D721Med (cell line): Measurements from ENCODE around the gene PAPOLG.

Experiments
- DNase-seq: peaks from one replicate; pipeline ENCODE4 v3.0.0; 2011; ENCODE audit warnings: low spot score; ENCODE audit not compliant: insufficient read length
- FAIRE-seq: peaks from 2 replicates; lab custom pipeline; 2011; peaks lifted over from hg19 to GRCh38; lab: Jason Lieb, UNC
- CTCF ChIP-seq: IDR thresholded peaks from 2 replicates; pipeline ENCODE4 v1.5.1; 2012; ENCODE audit warnings: mild to moderate bottlenecking, control low read depth; ENCODE audit not compliant: insufficient read depth; ENCODE audit errors: missing control alignments

PAPOLG gene

GRCh38 chr2:60832621-60833020, 76.6 kb downstream of the PAPOLG start:
- no peak for DNase-seq
- TF ChIP-seq CTCF: no peak
- no peak for FAIRE-seq

- TF ChIP-seq CTCF: no peak
- FAIRE-seq (no peak), DNase-seq (no peak)
Measured at GRCh38 chr2:60834270-60834717, 78.2 kb downstream of the PAPOLG start.

GRCh38 chr2:60836491-60836890, 80.4 kb downstream of the PAPOLG start:
- FAIRE-seq: no peak
- TF ChIP-seq CTCF: no peak

GRCh38 chr2:60837123-60837522, 81.1 kb downstream of the PAPOLG start:
- TF ChIP-seq CTCF: no peak
- DNase-seq (no peak), FAIRE-seq (no peak)

More at GRCh38 chr2:60836491-60836890, 80.4 kb downstream of the PAPOLG start:
- no peak for DNase-seq

GRCh38 chr2:60838481-60838880, 82.4 kb downstream of the PAPOLG start:
- no peak for TF ChIP-seq CTCF
- no peak for DNase-seq
- no peak for FAIRE-seq

- FAIRE-seq (no peak), DNase-seq (no peak)
- TF ChIP-seq CTCF: no peak
Measured at GRCh38 chr2:60839126-60839813, 83.2 kb downstream of the PAPOLG start.

GRCh38 chr2:60840880-60841279, 84.8 kb downstream of the PAPOLG start:
- TF ChIP-seq CTCF: no peak
- FAIRE-seq: no peak
- DNase-seq: no peak
